ENCODE data around the gene TBC1D24.

- TF ChIP-seq POLR2AphosphoS5 (IDR thresholded peaks at IDR 0.05; ENCODE audit: low read depth, low read length) (no peak), TAF1 (IDR thresholded peaks at IDR 0.05; ENCODE audit: low read depth, low read length) (no peak), POLR2A (IDR thresholded peaks at IDR 0.05; ENCODE audit: low read depth, low read length) (no peak), SPI1 (IDR thresholded peaks at IDR 0.05; ENCODE audit: low read depth, low read length) (no peak), POU2F2 (IDR thresholded peaks at IDR 0.05; ENCODE audit: low read depth, low read length) (no peak)
Observed at GRCh38 chr16:2511128-2511800, 36.3 kb downstream of the TBC1D24 start.

Measured in GM12891 (cell line).